Tibial nerve (tissue), 4 donors: Measurements from ENCODE around the gene HAL. TPM values are rescaled to one million over a fixed set of nuclear protein-coding genes. Genes with fewer than 3 reads are reported as not detected.

Source experiments
- DNase-seq, 2 donors: peaks; one replicate each; pipeline ENCODE4 v3.0.0-alpha.2; 2019; ENCODE audit warnings: low spot score in 2 of 2
- H3K27ac ChIP-seq, 4 donors: fragments of 200-600 bp; sonication (generic) in 3 of 4; one replicate each; pipeline ENCODE4 v1.5.1; 2017 to 2019; ENCODE audit warnings: mild to moderate bottlenecking in 1 of 4
- H3K27me3 ChIP-seq, 2 donors: fragments of 200-600 bp; sonication (generic) in 1 of 2; one replicate each; pipeline versions ENCODE4 v1.5.1 to v1.6.0; 2017 to 2019
- H3K36me3 ChIP-seq, 3 donors: fragments of 200-600 bp; sonication (generic); one replicate each; pipeline ENCODE4 v1.5.1; 2018 to 2019
- H3K4me1 ChIP-seq, 4 donors: fragments of 200-600 bp; sonication (generic) in 3 of 4; one replicate each; pipeline ENCODE4 v1.5.1; 2017 to 2019
- H3K4me3 ChIP-seq, 4 donors: fragments of 200-600 bp; sonication (generic) in 3 of 4; one replicate each; pipeline ENCODE4 v1.5.1; 2017 to 2019; ENCODE audit warnings: mild to moderate bottlenecking in 1 of 4, moderate library complexity in 1 of 4
- H3K9me3 ChIP-seq, 4 donors: fragments of 200-600 bp; sonication (generic) in 3 of 4; one replicate each; pipeline ENCODE4 v1.5.1; 2017 to 2019
- EP300 ChIP-seq, 2 donors: sonication (generic); formaldehyde crosslinking; IDR thresholded peaks; one replicate each; pipeline ENCODE4 v1.6.1; 2017; ENCODE audit warnings: antibody characterized with exemption in 2 of 2, mild to moderate bottlenecking in 1 of 2
- POLR2A ChIP-seq, 2 donors: fragments of 450-650 bp; IDR thresholded peaks; one replicate each; pipeline ENCODE4 v1.6.1; 2017; ENCODE audit warnings: antibody characterized with exemption in 2 of 2, mild to moderate bottlenecking in 2 of 2, moderate library complexity in 2 of 2
- WGBS, 2 donors: methylation state at CpG; one replicate each; pipeline ENCODE4 v1.1.5; 2018; 5-methylcytosine and 5-hydroxymethylcytosine counted together
- total RNA-seq, 4 donors: library from RNA; depleted of rRNA; stranded (reverse); fragments of >200 nt; gene quantifications; one replicate each; pipeline ENCODE4 v1.1.0, GENCODE V29; 2016
- TF ChIP-seq, protein P1 (sequence below), 5 experiments: fragments of 200-600 bp in 3 of 5; fragments of 450-650 bp in 2 of 5; sonication (generic) in 3 of 5; IDR thresholded peaks; one replicate each; pipeline ENCODE4 v1.5.1; 2016 to 2019; ENCODE audit warnings: antibody characterized with exemption in 5 of 5, mild to moderate bottlenecking in 3 of 5, moderate library complexity in 2 of 5

The HAL gene
- total RNA-seq, 4 donors from 2014 or later = 0.20 to 1.5 (median 0.32) TPM

DNA sequence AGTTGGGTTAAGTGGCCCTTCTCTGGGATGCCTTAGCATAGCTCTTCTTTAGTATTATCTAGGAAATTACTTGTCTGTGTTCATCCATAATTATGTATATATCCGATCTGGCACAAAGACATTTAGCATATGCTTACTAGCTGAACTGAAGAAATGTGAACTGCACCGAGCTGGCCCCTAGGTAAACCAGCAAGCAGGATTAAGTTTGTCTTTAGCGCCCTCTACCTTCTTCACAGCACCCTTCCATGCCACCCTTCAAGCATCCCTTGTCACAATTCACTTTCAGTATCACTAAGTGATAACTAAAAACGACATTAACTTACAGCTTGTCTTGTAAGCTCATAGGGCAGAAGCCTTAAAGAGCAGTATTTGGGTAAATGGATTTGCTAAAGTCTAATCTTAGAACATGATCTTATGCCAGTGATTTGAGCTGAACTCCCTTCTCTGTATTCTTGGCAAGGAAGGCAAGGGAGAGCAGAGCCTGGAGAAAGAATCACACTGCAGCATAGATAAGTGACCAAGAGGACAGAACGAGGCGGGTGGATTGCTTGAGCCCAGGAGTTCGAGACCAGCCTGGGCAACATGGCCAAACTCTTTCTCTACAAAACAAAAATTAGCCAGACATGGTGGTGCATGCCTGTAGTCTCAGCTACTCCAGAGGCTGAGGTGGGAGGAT lies 2.6 kb upstream of the HAL start:
- WGBS, 2 donors = 30 to 32% methylated on average over 7 of the region's 7 CpGs
- Histone ChIP-seq H3K4me3 (no peak overlapping the region), H3K4me1 (peaks cover 0 to 7% (median 0%) of the 10 kb centered on the region in 4 donors), H3K27me3 (no peaks in the 10 kb centered on the region), H3K9me3 (no peaks in the 10 kb centered on the region), H3K36me3 (peaks cover 2 to 40% (median 2%) of the 10 kb centered on the region in 3 donors), H3K27ac (no peak overlapping the region)
- TF ChIP-seq, protein P1, sequence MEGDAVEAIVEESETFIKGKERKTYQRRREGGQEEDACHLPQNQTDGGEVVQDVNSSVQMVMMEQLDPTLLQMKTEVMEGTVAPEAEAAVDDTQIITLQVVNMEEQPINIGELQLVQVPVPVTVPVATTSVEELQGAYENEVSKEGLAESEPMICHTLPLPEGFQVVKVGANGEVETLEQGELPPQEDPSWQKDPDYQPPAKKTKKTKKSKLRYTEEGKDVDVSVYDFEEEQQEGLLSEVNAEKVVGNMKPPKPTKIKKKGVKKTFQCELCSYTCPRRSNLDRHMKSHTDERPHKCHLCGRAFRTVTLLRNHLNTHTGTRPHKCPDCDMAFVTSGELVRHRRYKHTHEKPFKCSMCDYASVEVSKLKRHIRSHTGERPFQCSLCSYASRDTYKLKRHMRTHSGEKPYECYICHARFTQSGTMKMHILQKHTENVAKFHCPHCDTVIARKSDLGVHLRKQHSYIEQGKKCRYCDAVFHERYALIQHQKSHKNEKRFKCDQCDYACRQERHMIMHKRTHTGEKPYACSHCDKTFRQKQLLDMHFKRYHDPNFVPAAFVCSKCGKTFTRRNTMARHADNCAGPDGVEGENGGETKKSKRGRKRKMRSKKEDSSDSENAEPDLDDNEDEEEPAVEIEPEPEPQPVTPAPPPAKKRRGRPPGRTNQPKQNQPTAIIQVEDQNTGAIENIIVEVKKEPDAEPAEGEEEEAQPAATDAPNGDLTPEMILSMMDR (IDR thresholded peaks at IDR 0.05) = peak; percentile 43 to 65 (median 52)
- no peak for TF ChIP-seq POLR2A (IDR thresholded peaks at IDR 0.05)
- no peak for TF ChIP-seq EP300 (IDR thresholded peaks at IDR 0.05)
- DNase-seq = peak in 1 of 2 donors; percentile 17

DNA sequence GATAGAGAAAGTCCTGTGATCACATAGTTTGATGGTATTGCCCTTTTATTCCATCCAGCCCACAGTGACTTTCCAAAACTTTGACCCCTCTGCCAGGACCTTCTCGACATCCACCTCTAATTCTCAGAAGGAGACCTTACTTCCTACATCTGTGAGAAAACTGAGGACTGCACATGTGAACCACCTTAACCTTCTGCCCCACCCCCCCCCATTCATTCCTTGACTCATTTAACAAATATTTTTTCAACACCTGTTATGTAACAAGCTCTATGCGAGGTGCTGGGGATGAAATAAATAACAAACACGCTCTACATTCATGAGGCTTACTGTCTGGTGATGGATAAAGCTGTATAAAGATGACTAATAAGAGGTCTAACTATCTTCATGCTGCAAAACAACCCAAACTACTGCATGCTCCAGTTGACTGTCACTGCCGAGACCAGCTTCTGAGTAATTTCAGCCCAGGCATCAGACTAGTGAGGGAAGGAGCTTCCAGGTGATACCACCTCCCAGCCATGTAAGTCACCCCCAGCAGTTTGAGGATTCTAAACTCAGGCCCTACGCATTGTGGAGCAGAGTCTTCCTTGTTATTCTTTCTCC lies 1.9 kb upstream of the HAL start:
- H3K9me3 ChIP-seq = no peaks in the 10 kb centered on the region
- DNase-seq = no peak
- TF ChIP-seq EP300 (IDR thresholded peaks at IDR 0.05) = no peak
- TF ChIP-seq POLR2A (IDR thresholded peaks at IDR 0.05) = no peak
- TF ChIP-seq, protein P1 (IDR thresholded peaks at IDR 0.05) = no peak
- peaks cover 0 to 7% (median 0%) of the 10 kb centered on the region in 4 donors for H3K4me1 ChIP-seq
- H3K4me3 ChIP-seq = no peak overlapping the region
- H3K27me3 ChIP-seq = no peaks in the 10 kb centered on the region
- 81 to 89% methylated on average over 5 of the region's 5 CpGs for WGBS, 2 donors
- peaks cover 0 to 33% (median 2%) of the 10 kb centered on the region in 3 donors for H3K36me3 ChIP-seq
- H3K27ac ChIP-seq = no peak overlapping the region

DNA sequence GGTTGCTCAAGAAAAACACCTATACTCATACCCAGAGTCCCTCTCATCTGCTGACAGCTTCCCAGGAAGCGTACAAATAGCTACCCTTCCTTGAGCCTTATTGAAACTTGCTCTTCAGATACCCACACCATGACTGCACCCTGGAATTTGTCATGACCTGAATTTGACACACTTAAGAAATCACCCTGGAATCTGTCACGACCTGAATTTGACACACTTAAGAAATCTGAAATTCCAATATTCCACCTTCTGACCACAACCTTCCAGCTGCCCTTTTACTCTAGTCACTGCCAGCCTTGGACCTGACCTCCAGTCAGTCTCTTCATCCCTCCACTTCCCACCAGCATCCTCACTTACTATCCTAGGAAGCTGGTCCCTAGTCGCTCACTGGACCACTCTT lies 1.1 kb upstream of the HAL start:
- H3K36me3 ChIP-seq = peaks cover 0 to 26% (median 0%) of the 10 kb centered on the region in 3 donors
- DNase-seq = no peak
- TF ChIP-seq, protein P1 (IDR thresholded peaks at IDR 0.05) = no peak
- no peak for TF ChIP-seq EP300 (IDR thresholded peaks at IDR 0.05)
- TF ChIP-seq POLR2A (IDR thresholded peaks at IDR 0.05) = no peak
- H3K4me3 ChIP-seq = no peak overlapping the region
- peaks cover 0 to 7% (median 0%) of the 10 kb centered on the region in 4 donors for H3K4me1 ChIP-seq
- 88 to 90% methylated on average over 3 of the region's 3 CpGs for WGBS, 2 donors
- no peaks in the 10 kb centered on the region for H3K9me3 ChIP-seq
- no peak overlapping the region for H3K27ac ChIP-seq
- H3K27me3 ChIP-seq = no peaks in the 10 kb centered on the region

DNA sequence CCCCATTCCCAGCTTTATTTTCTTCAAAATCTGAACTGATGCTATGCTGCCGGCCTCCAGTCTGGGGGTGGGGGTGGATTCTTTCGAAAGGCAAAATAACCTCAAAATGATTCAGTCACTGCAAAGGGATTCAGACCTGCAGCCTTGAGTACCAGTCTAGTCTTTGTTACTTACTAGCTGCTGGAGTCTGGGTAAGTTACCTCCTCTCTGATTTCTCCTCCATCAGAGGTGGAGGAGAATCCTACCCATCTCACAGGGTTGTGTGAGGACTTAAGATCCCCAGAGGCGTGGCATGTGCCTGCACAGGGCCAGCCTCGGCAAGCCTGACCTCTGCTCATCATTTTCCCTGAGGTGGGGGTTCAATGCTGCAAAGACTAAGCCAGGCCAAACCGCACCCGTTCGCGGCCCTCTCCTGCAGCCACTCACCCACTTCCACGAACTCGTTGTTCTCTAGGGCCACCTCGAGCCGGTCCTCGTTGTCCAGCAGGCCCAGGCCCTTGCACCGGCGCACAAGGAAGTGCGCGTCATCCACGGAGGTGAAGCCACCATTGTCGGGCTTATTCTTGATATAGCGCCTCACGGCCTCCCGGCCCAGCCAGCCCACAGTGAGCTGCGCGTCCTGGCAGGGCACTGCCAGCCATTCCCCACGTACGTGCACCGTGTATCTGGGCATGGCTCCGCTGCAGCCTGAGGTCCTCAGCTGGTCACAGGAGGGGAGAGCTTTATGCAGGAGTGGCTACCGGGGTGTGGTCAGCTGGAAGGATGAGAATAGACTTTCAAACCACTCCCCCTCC lies 709 bp downstream of the HAL start:
- DNase-seq = no peak
- H3K27me3 ChIP-seq = no peaks in the 10 kb centered on the region
- 90 to 91% methylated on average over 29 of the region's 29 CpGs for WGBS, 2 donors
- H3K4me1 ChIP-seq = peaks cover 0 to 7% (median 0%) of the 10 kb centered on the region in 4 donors
- no peak overlapping the region for H3K4me3 ChIP-seq
- H3K36me3 ChIP-seq = peaks cover 0 to 9% (median 0%) of the 10 kb centered on the region in 3 donors
- H3K9me3 ChIP-seq = no peaks in the 10 kb centered on the region
- no peak overlapping the region for H3K27ac ChIP-seq
- TF ChIP-seq EP300 (IDR thresholded peaks at IDR 0.05) (no peak), POLR2A (IDR thresholded peaks at IDR 0.05) (no peak)
- TF ChIP-seq, protein P1 (IDR thresholded peaks at IDR 0.05) = no peak
